HG02642 (cell line): ENCODE data around the gene MDFIC.

Experiments used
- ATAC-seq: cut with Tn5 transposase; IDR thresholded peaks from one replicate; pipeline ENCODE4 v1.9.1; 2021; ENCODE audit warnings: mild to moderate bottlenecking; ENCODE audit not compliant: unreplicated experiment, poor library complexity

MDFIC gene

DNA sequence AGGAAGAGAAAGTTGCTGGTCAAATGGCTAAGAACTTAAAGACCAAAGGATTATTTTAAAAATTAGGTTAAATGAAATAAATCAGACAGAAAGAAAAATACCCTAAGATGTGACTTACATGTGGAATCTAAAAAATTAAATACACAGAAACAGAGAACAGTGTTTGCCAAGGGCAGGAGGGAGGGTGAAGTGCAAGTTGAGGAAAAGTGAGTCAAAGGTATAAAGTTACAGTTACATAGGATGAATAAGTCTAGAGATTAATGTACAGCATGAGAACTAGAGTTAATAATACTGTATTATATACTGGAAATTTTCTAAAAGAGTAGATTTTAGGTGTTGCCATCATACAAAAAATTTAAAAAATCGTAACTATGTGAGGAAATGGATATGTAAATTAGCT is 146.3 kb downstream of the MDFIC start:
- ATAC-seq: no peak
